Islet precursor cell (in vitro differentiated cells): ENCODE results near the gene BCL7A.
"Not testable (repeated sequence)": the region's sequence is repeated elsewhere in the genome, so short reads cannot be mapped to it uniquely, and the experiment has no call there.

Source experiments
- DNase-seq: peaks from one replicate; pipeline ENCODE4 v3.0.0-alpha.2; 2018

Gene BCL7A

GRCh38 chr12:122028165-122028904 is 6.7 kb downstream of the BCL7A start:
- no peak for DNase-seq

GRCh38 chr12:122028905-122029560 is 7.3 kb downstream of the BCL7A start:
- no peak for DNase-seq

- no peak for DNase-seq
These were observed 8.1 kb downstream of the BCL7A start for GRCh38 chr12:122029620-122030423.

- DNase-seq = no peak
These were observed 8.8 kb downstream of the BCL7A start for GRCh38 chr12:122030424-122031035.

- DNase-seq = peak; percentile 83
These were observed 9.9 kb downstream of the BCL7A start for GRCh38 chr12:122031342-122032216.

GRCh38 chr12:122032580-122032979 is 10.9 kb downstream of the BCL7A start:
- no peak for DNase-seq

GRCh38 chr12:122035292-122035691 is 13.6 kb downstream of the BCL7A start:
- DNase-seq = no peak

- no peak for DNase-seq
These were observed 14.5 kb downstream of the BCL7A start for GRCh38 chr12:122036153-122036552.

- DNase-seq = no peak
These were observed 19.1 kb downstream of the BCL7A start for GRCh38 chr12:122040579-122041386.

- not testable (repeated sequence) for DNase-seq
These were observed 19.8 kb downstream of the BCL7A start for GRCh38 chr12:122041458-122041857.

GRCh38 chr12:122042910-122043309 is 21.2 kb downstream of the BCL7A start:
- DNase-seq = no peak

- DNase-seq = no peak
These were observed 21.8 kb downstream of the BCL7A start for GRCh38 chr12:122043476-122043875.

GRCh38 chr12:122045262-122045661 is 23.6 kb downstream of the BCL7A start:
- no peak for DNase-seq

- no peak for DNase-seq
These were observed 24.5 kb downstream of the BCL7A start for GRCh38 chr12:122046145-122046544.

- no peak for DNase-seq
These were observed 26.5 kb downstream of the BCL7A start for GRCh38 chr12:122048151-122048550.

GRCh38 chr12:122049827-122050226 is 28.1 kb downstream of the BCL7A start:
- no peak for DNase-seq

- DNase-seq = no peak
These were observed 29.0 kb downstream of the BCL7A start for GRCh38 chr12:122050706-122051105.

- DNase-seq = no peak
These were observed 29.7 kb downstream of the BCL7A start for GRCh38 chr12:122051231-122051876.

- no peak for DNase-seq
These were observed 30.6 kb downstream of the BCL7A start for GRCh38 chr12:122052285-122052684.

GRCh38 chr12:122054842-122055520 is 33.3 kb downstream of the BCL7A start:
- no peak for DNase-seq
